Measurements from ENCODE around the gene SUN3.
A peak's percentile ranks its signal among the peaks of the same experiment; 100 is the strongest.
"Not testable (repeated sequence)": the region's sequence is repeated elsewhere in the genome, so short reads cannot be mapped to it uniquely, and the experiment has no call there.

The SUN3 gene

GRCh38 chr7:48025624-48026023 is 3.3 kb downstream of the SUN3 start:
- no peak for DNase-seq (ENCODE audit: low spot score)

GRCh38 chr7:48017674-48018073 is 11.2 kb downstream of the SUN3 start:
- no peak for DNase-seq (ENCODE audit: low spot score)

GRCh38 chr7:48016641-48017040 is 12.3 kb downstream of the SUN3 start:
- no peak for DNase-seq (ENCODE audit: low spot score)

- no peak for DNase-seq (ENCODE audit: low spot score)
These were observed 17.0 kb downstream of the SUN3 start for GRCh38 chr7:48011951-48012350.

- DNase-seq (ENCODE audit: low spot score): no peak
These were observed 17.6 kb downstream of the SUN3 start for GRCh38 chr7:48011323-48011722.

- DNase-seq (ENCODE audit: low spot score): no peak
These were observed 19.0 kb downstream of the SUN3 start for GRCh38 chr7:48009954-48010353.

- no peak for DNase-seq (ENCODE audit: low spot score)
These were observed 19.6 kb downstream of the SUN3 start for GRCh38 chr7:48009257-48009656.

- no peak for DNase-seq (ENCODE audit: low spot score)
These were observed 22.0 kb downstream of the SUN3 start for GRCh38 chr7:48006866-48007265.

- no peak for DNase-seq (ENCODE audit: low spot score)
These were observed 24.3 kb downstream of the SUN3 start for GRCh38 chr7:48004638-48005037.

GRCh38 chr7:48004032-48004431 is 24.9 kb downstream of the SUN3 start:
- DNase-seq (ENCODE audit: low spot score): peak; percentile 46

GRCh38 chr7:48000164-48000563 is 28.7 kb downstream of the SUN3 start:
- DNase-seq (ENCODE audit: low spot score): not testable (repeated sequence)

- DNase-seq (ENCODE audit: low spot score): no peak
These were observed 29.5 kb downstream of the SUN3 start for GRCh38 chr7:47999413-47999812.

GRCh38 chr7:47992446-47992845 is 36.5 kb downstream of the SUN3 start:
- no peak for DNase-seq (ENCODE audit: low spot score)

- peak; percentile 88 for DNase-seq (ENCODE audit: low spot score)
These were observed 37.1 kb downstream of the SUN3 start for GRCh38 chr7:47991741-47992311.

GRCh38 chr7:47991270-47991669 is 37.6 kb downstream of the SUN3 start:
- DNase-seq (ENCODE audit: low spot score): no peak

GRCh38 chr7:47990592-47990991 is 38.3 kb downstream of the SUN3 start:
- DNase-seq (ENCODE audit: low spot score): no peak

GRCh38 chr7:47989607-47990400 is 39.1 kb downstream of the SUN3 start:
- DNase-seq (ENCODE audit: low spot score): not testable (repeated sequence)

GRCh38 chr7:47988496-47989386 is 40.2 kb downstream of the SUN3 start:
- no peak for DNase-seq (ENCODE audit: low spot score)

GRCh38 chr7:47982610-47983009 is 46.3 kb downstream of the SUN3 start:
- no peak for DNase-seq (ENCODE audit: low spot score)

- not testable (repeated sequence) for DNase-seq (ENCODE audit: low spot score)
These were observed 48.3 kb downstream of the SUN3 start for GRCh38 chr7:47980648-47981047.

- DNase-seq (ENCODE audit: low spot score): no peak
These were observed 49.1 kb downstream of the SUN3 start for GRCh38 chr7:47979832-47980181.

GRCh38 chr7:47979145-47979831 is 49.6 kb downstream of the SUN3 start, which contains the start of gene HUS1:
Gene HUS1 (minus strand): TSS chr7:47979615. CDS start chr7:47979519, 96 bp downstream.
- DNase-seq (ENCODE audit: low spot score): peak; percentile 92
